Osteoblast (primary cell): ENCODE data around the gene HMGXB3. TPM values are rescaled to one million over a fixed set of nuclear protein-coding genes. Genes with fewer than 3 reads are reported as not detected.

Source experiments
- DNase-seq: peaks from one replicate; pipeline ENCODE4 v3.0.0; 2011; ENCODE audit warnings: low spot score, mixed read lengths; ENCODE audit not compliant: insufficient read length; ENCODE audit errors: missing footprints
- H2AFZ ChIP-seq: 2 replicates; pipeline ENCODE4 v1.6.0; 2011; ENCODE audit warnings: mild to moderate bottlenecking, low read length
- H3K27ac ChIP-seq: 2 replicates; pipeline ENCODE4 v1.5.1; 2011; ENCODE audit warnings: mild to moderate bottlenecking, low read depth, low read length, moderate library complexity
- H3K27me3 ChIP-seq: 2 replicates; pipeline ENCODE4 v1.6.0; 2012; ENCODE audit warnings: mild to moderate bottlenecking, control low read depth, inconsistent platforms, low read length, moderate library complexity; ENCODE audit not compliant: insufficient read depth
- H3K36me3 ChIP-seq: 2 replicates; pipeline ENCODE4 v1.5.1; 2011; ENCODE audit warnings: mild to moderate bottlenecking, low read length, control low read depth, moderate library complexity; ENCODE audit not compliant: insufficient read depth
- H3K4me1 ChIP-seq: 2 replicates; pipeline ENCODE4 v1.5.1; 2011; ENCODE audit warnings: mild to moderate bottlenecking, low read length, control low read depth, moderate library complexity; ENCODE audit not compliant: insufficient read depth
- H3K4me2 ChIP-seq: 2 replicates; pipeline ENCODE4 v1.6.0; 2011; ENCODE audit warnings: mild to moderate bottlenecking, low read length; ENCODE audit not compliant: insufficient read depth
- H3K4me3 ChIP-seq: fragments of 200-600 bp; sonication (generic); 3 replicates; pipeline ENCODE4 v1.5.1; 2012; ENCODE audit warnings: mild to moderate bottlenecking, low read length, inconsistent platforms; ENCODE audit not compliant: insufficient read depth
- H3K79me2 ChIP-seq: 2 replicates; pipeline ENCODE4 v1.6.0; 2012; ENCODE audit warnings: mild to moderate bottlenecking, low read length, control low read depth, inconsistent platforms; ENCODE audit not compliant: insufficient read depth
- H3K9me3 ChIP-seq: 2 replicates; pipeline ENCODE4 v1.5.1; 2011; ENCODE audit warnings: low read depth, low read length, control low read depth
- H4K20me1 ChIP-seq: 2 replicates; pipeline ENCODE4 v1.6.0; 2012; ENCODE audit warnings: mild to moderate bottlenecking, low read length, control low read depth; ENCODE audit not compliant: insufficient read depth
- total RNA-seq: library from RNA; depleted of rRNA; stranded (reverse); fragments of >200 nt; gene quantifications from 2 replicates; pipeline ENCODE4 v1.2.3, GENCODE V29; 2012
- TF ChIP-seq, protein P1 (sequence below): IDR thresholded peaks from 2 replicates; pipeline ENCODE4 v1.5.1; 2011; ENCODE audit warnings: mild to moderate bottlenecking, low read depth, low read length, moderate library complexity; ENCODE audit errors: extremely low read depth

HMGXB3 gene
- total RNA-seq, 1 donor: 54.3 TPM

DNA sequence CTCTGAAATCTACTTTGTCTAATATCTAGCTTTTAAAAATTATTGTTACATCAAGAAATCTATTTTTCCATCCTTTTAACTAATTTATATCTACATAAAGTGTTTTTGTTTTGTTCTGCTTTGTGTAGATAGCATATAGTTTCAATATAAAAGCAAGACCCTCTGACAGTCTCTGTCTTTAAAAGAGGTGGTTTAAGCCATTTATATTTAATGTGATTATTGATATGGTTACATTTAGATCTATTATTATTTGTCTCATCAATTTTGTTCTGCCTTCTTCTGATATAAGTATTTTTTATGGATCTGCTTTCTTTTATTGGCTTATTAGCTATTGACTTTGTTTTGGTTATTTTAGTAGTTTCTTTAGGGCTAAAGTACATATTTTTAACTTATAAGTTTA is 16.0 kb downstream of the HMGXB3 start:
- TF ChIP-seq, protein P1, sequence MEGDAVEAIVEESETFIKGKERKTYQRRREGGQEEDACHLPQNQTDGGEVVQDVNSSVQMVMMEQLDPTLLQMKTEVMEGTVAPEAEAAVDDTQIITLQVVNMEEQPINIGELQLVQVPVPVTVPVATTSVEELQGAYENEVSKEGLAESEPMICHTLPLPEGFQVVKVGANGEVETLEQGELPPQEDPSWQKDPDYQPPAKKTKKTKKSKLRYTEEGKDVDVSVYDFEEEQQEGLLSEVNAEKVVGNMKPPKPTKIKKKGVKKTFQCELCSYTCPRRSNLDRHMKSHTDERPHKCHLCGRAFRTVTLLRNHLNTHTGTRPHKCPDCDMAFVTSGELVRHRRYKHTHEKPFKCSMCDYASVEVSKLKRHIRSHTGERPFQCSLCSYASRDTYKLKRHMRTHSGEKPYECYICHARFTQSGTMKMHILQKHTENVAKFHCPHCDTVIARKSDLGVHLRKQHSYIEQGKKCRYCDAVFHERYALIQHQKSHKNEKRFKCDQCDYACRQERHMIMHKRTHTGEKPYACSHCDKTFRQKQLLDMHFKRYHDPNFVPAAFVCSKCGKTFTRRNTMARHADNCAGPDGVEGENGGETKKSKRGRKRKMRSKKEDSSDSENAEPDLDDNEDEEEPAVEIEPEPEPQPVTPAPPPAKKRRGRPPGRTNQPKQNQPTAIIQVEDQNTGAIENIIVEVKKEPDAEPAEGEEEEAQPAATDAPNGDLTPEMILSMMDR: no peak
- peaks cover 73% of the 10 kb centered on the region for H3K79me2 ChIP-seq
- H3K36me3 ChIP-seq: peaks cover 86% of the 10 kb centered on the region
- no peak overlapping the region for H3K4me2 ChIP-seq
- H3K4me1 ChIP-seq: peaks cover 22% of the 10 kb centered on the region
- H3K27ac ChIP-seq: no peak overlapping the region
- H4K20me1 ChIP-seq: peaks cover 15% of the 10 kb centered on the region
- H3K9me3 ChIP-seq: no peaks in the 10 kb centered on the region
- H3K4me3 ChIP-seq: no peak overlapping the region
- DNase-seq: no peak
- no peaks in the 10 kb centered on the region for H3K27me3 ChIP-seq
- no peak overlapping the region for H2AFZ ChIP-seq

DNA sequence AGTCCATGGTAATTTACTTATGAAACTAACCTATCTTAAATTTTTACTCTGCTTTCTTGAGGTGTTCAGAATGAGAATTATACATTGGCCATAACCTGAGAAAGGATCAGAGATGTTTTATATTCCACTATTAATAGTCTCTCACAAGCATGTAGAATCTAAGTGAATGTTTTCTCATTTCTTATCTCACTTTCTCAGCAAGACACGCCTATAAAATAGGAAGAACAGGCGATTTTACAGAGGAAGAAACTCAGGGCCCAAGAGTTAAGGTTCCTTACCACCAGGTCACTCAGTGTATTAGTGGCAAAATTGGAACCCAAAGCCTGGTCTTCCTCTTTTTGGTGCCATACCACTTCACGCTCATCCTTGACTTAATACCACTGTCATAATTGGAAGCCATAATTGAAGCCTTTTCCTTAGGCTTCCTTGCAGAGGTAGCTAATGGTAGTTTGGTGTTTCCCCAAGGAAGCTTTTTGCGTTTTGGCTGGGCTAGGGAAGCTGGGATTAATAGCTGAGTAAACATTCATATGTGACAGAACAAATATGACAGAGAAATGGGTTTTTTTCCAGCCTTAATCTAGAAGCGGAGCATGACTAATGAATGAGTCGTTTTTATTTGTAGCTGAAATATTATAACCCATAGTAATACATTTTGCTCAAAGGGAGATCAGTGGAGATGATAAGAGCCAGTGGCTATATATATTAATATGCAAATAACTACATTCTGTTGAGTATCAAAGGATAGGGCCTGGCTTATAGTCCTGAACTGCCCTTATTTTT is 16.9 kb downstream of the HMGXB3 start:
- Histone ChIP-seq H2AFZ (no peak overlapping the region), H3K27me3 (no peaks in the 10 kb centered on the region), H3K27ac (peak overlapping the region; percentile 67), H3K9me3 (no peaks in the 10 kb centered on the region), H4K20me1 (peaks cover 18% of the 10 kb centered on the region), H3K4me3 (no peak overlapping the region), H3K4me2 (peak overlapping the region; percentile 14), H3K36me3 (peaks cover 78% of the 10 kb centered on the region), H3K79me2 (peaks cover 66% of the 10 kb centered on the region), H3K4me1 (peaks cover 31% of the 10 kb centered on the region)
- DNase-seq: peak; percentile 85
- TF ChIP-seq, protein P1: no peak

DNA sequence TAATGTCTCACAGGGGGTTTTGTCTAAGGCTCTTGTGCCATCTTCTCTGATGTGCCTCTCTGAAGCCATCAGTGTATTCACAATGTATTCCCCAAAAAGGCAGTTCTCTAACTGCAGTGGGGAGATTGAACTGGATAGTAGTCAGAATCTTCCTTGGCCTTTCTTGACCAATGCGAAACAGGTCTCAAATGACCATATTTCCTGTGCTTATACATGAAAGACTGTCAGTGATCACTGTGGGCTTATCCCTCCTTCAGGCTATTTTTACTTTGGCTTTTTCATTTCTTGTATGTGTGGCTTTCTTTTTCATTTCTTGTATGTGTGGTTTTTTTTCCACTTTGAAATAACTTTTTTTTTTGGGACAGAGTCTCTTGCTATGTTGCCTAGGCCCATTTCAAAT is 19.7 kb downstream of the HMGXB3 start:
- peaks cover 50% of the 10 kb centered on the region for H3K79me2 ChIP-seq
- H4K20me1 ChIP-seq: peaks cover 19% of the 10 kb centered on the region
- H3K36me3 ChIP-seq: peaks cover 77% of the 10 kb centered on the region
- H3K27ac ChIP-seq: no peak overlapping the region
- no peaks in the 10 kb centered on the region for H3K9me3 ChIP-seq
- no peak overlapping the region for H2AFZ ChIP-seq
- H3K4me1 ChIP-seq: peaks cover 55% of the 10 kb centered on the region
- H3K27me3 ChIP-seq: no peaks in the 10 kb centered on the region
- no peak overlapping the region for H3K4me3 ChIP-seq
- TF ChIP-seq, protein P1: no peak
- no peak for DNase-seq
- H3K4me2 ChIP-seq: no peak overlapping the region

DNA sequence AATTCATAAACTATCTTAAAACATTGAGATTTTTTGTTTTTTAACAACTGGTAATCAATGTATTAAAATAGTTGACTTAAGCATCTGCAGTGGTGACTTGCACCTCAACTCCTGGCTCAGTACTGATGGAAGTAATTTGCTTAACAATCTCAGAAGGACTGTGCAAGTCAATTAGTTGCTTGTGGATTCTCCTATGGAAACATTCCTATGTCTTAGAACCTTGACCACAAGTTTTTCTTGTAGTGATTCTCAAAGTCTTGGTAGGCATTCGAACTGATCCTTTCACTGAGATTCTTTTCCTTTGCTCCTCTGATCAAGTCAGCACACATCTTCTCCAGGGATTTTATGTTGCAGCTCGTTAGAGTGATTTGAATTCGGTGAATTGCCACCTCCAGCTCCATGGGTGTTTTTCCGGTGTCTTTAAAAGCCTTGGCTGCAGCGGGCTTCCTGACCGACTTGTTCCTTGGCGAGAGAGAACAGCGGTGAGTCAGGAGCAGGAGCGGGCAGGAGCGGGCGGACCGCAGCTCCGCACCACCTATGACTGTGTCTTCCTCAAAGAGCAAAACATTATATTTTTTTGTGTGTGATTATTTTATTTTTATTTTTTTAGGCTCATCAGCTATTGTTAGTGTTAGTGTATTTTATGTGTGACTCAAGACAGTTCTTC is 21.1 kb downstream of the HMGXB3 start:
- Histone ChIP-seq H3K4me1 (peaks cover 55% of the 10 kb centered on the region), H3K36me3 (peaks cover 77% of the 10 kb centered on the region), H3K27me3 (no peaks in the 10 kb centered on the region), H3K4me2 (peak overlapping the region; percentile 19), H3K4me3 (no peak overlapping the region), H3K9me3 (no peaks in the 10 kb centered on the region), H2AFZ (no peak overlapping the region), H3K79me2 (peaks cover 46% of the 10 kb centered on the region), H3K27ac (peak overlapping the region; percentile 77), H4K20me1 (peaks cover 19% of the 10 kb centered on the region)
- TF ChIP-seq, protein P1: no peak
- DNase-seq: no peak
